Measurements from ENCODE around the gene LRMDA. TPM values are rescaled to one million over a fixed set of nuclear protein-coding genes. Genes with fewer than 3 reads are reported as not detected.

Gene LRMDA
- total RNA-seq, 1 experiment from 2014 or later, result 4.8 TPM

GRCh38 chr10:75392744-75393143 is 38.7 kb upstream of the LRMDA start:
- Histone ChIP-seq H4K20me1 (ENCODE audit: insufficient read depth) (no peaks in the 10 kb centered on the region), H3K27ac (ENCODE audit: low read depth, low read length) (no peak overlapping the region), H3K79me2 (ENCODE audit: insufficient read depth, low read length) (peaks cover 16% of the 10 kb centered on the region), H3K9me2 (ENCODE audit: insufficient read depth) (no peaks in the 10 kb centered on the region), H3K4me1 (ENCODE audit: control insufficient read depth in 1 of 2, insufficient read depth in 2 of 2, low read length in 2 of 2) (peaks cover 6 to 17% of the 10 kb centered on the region in 2 experiments; a peak in 3 of 4 replicates), H2AFZ (ENCODE audit: low read depth, low read length, poor library complexity, severe bottlenecking) (no peak overlapping the region), H3K4me2 (ENCODE audit: low read length) (no peak overlapping the region), H3K36me3 (ENCODE audit: control insufficient read depth in 1 of 2, insufficient read depth in 2 of 2, low read length in 2 of 2) (no peaks in the 10 kb centered on the region), H3K27me3 (ENCODE audit: insufficient read depth, low read length) (no peaks in the 10 kb centered on the region), H3K4me3 (replicated peaks in 1 of 2; ENCODE audit: low read depth in 1 of 2, low read length in 2 of 2) (no peak overlapping the region), H3K9me3 (ENCODE audit: control insufficient read depth in 1 of 2, insufficient read depth in 1 of 2, low read depth in 1 of 2, low read length in 2 of 2) (no peaks in the 10 kb centered on the region), H3K9ac (ENCODE audit: low read length) (no peak overlapping the region)
- CTCF ChIA-PET, result no interaction called here
- TF ChIP-seq TCF7L2 (IDR thresholded peaks at IDR 0.05; ENCODE audit: borderline replicate concordance, extremely low read depth, insufficient read depth, insufficient read length) (no peak), ZFX (IDR thresholded peaks at IDR 0.05) (no peak), CEBPB (IDR thresholded peaks at IDR 0.05; ENCODE audit: low read depth) (no peak), RAD21 (IDR thresholded peaks at IDR 0.05; ENCODE audit: low read depth) (no peak), YY1 (IDR thresholded peaks at IDR 0.05; ENCODE audit: extremely low read depth, insufficient replicate concordance, low read depth, low read length) (no peak), EZH2 (IDR thresholded peaks at IDR 0.05) (no peak), EGR1 (IDR thresholded peaks at IDR 0.05; ENCODE audit: low read depth) (no peak), REST (IDR thresholded peaks at IDR 0.05; ENCODE audit: low read depth) (no peak), CTCF (IDR thresholded peaks at IDR 0.05 in 2 of 3, conservative IDR thresholded peaks at IDR 0.05 in 1 of 3; ENCODE audit: borderline replicate concordance in 1 of 3, insufficient read depth in 1 of 3, low read depth in 2 of 3, low read length in 2 of 3) (no peak), SRF (IDR thresholded peaks at IDR 0.05; ENCODE audit: low read depth) (no peak), MAX (IDR thresholded peaks at IDR 0.05) (no peak)
- no TSS peak for BruUV-seq (replicated peaks)
- DNase-seq (ENCODE audit: low read depth, low spot score) (no peak), ATAC-seq (no peak)
- intact Hi-C loops (cut with micrococcal nuclease), result no loop called here
- POLR2A ChIA-PET, result interaction anchor here (1.5 kb wide), 1 partner anchor 9 kb away, joined by 4 read pairs; the partner anchor contains the start of gene ZNF503
- RAD21 ChIA-PET (ENCODE audit: low non-redundant PET in 1 of 2, low total read pairs in 2 of 2, uncharacterized antibody in 2 of 2, unreplicated experiment in 2 of 2), result no interaction called here

Data from HCT116 (cell line).